ENCODE results near the gene JPH3.

JPH3 gene

DNA sequence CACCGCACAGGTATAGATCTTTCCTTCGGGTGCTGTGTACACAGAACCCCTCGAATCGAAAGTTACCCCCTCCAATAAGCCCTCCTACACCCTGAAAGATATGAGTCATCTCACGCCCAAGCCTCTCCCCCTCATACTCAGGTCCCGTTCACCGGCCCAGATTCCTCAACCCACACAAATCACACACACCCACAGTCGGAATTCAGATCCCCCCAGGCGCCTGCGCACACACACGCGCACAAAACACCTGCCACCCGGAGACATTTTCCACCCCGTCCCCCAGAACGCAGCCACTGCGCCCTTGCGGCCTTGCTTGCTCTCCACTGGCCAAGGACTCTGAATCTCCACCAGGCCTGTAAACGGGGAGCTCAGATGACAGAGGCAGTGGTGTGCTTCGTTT lies 4.9 kb downstream of the JPH3 start:
- no peak for TF ChIP-seq CTCF (IDR thresholded peaks at IDR 0.05)

- TF ChIP-seq CTCF (IDR thresholded peaks at IDR 0.05), result no peak
These were observed 5.6 kb downstream of the JPH3 start for GRCh38 chr16:87607871-87608270.

- TF ChIP-seq CTCF (IDR thresholded peaks at IDR 0.05), result no peak
These were observed 6.2 kb downstream of the JPH3 start for GRCh38 chr16:87608400-87608985.

GRCh38 chr16:87610026-87610425 lies 7.7 kb downstream of the JPH3 start:
- no peak for TF ChIP-seq CTCF (IDR thresholded peaks at IDR 0.05)

DNA sequence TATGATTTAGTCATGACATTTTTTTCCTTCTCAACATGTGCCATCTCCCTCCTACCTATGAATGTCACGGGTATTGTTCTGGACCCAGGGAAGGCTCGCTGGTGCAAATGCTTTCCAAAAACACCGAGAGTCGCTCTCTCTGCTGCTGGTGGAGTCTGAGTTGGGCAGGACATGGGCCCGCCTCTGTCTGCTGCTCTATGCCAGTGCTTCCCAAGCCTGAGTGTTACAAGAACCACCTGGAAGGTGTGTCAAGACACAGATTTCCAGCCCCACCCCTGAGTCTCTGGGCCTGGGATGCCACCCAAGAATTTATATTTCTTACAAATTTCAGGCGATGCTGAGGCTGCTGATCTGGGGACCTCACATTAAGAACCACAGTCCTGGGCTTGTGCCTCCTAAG lies 9.1 kb downstream of the JPH3 start:
- no peak for TF ChIP-seq CTCF (IDR thresholded peaks at IDR 0.05)

DNA sequence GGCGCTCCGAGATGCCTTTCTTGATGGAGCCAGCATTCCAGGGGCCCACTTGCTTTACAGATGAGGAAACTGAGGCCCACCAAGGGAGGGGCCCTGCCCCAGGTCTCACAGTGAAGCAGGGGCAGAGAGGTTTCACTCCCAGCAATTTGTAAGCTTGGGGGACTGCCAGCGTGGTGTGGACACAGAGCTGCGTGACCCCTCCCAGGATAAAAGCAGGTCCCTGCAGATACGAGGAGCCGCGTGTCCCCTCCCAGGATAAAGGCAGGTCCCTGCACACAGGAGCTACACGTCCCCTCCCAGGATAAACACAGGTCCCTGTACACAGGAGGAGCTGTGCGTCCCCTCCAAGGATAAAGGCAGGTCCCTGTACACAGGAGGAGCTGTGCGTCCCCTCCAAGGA lies 11.7 kb downstream of the JPH3 start:
- no peak for TF ChIP-seq CTCF (IDR thresholded peaks at IDR 0.05)

- no peak for TF ChIP-seq CTCF (IDR thresholded peaks at IDR 0.05)
These were observed 13.3 kb downstream of the JPH3 start for GRCh38 chr16:87615621-87616041.

DNA sequence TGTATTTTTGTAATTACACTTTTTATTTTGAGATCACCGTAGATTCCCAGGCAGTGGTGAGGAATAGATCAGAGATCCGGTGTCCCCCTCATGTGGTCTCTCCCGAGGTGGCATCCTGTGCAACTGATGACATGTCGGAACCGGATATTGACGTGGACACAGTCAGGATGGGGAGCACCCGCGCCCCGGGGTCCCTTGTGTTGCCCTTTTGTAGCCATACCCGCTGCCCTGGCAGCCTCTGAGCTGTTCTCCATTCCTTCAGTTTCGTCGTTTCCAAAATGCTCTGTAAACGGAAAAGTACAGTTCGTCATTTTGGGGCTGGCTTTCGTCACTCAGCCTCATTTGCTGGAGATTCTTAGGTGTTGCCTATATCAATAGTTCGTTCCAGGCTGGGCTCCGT lies 14.2 kb downstream of the JPH3 start:
- TF ChIP-seq CTCF (IDR thresholded peaks at IDR 0.05), result no peak
